Subcutaneous abdominal adipose tissue (tissue), 5 donors: ENCODE data around the gene USP49.

Experiments
- H3K27ac ChIP-seq: one replicate; pipeline ENCODE4 v1.7.0; 2013; ENCODE audit warnings: low read depth, mild to moderate bottlenecking, inconsistent platforms, low read length, moderate library complexity
- H3K27me3 ChIP-seq, 5 donors: one replicate each; pipeline ENCODE4 v1.7.0; 2013; ENCODE audit warnings: low read length in 5 of 5, inconsistent platforms in 1 of 5; ENCODE audit not compliant: control insufficient read depth in 5 of 5, insufficient read depth in 4 of 5
- H3K36me3 ChIP-seq, 5 donors: one replicate each; pipeline ENCODE4 v1.7.0; 2013; ENCODE audit warnings: low read length in 5 of 5; ENCODE audit not compliant: control insufficient read depth in 5 of 5, insufficient read depth in 5 of 5
- H3K4me1 ChIP-seq, 5 donors: one replicate each; pipeline ENCODE4 v1.7.0; 2013; ENCODE audit warnings: low read length in 5 of 5, mild to moderate bottlenecking in 3 of 5, moderate library complexity in 1 of 5; ENCODE audit not compliant: control insufficient read depth in 5 of 5, insufficient read depth in 5 of 5
- H3K4me3 ChIP-seq, 5 donors: one replicate each; pipeline ENCODE4 v1.7.0; 2013; ENCODE audit warnings: low read length in 5 of 5, low read depth in 1 of 5
- H3K9ac ChIP-seq, 5 donors: one replicate each; pipeline ENCODE4 v1.7.0; 2013; ENCODE audit warnings: low read length in 5 of 5, mild to moderate bottlenecking in 4 of 5, moderate library complexity in 3 of 5
- H3K9me3 ChIP-seq, 5 donors: one replicate each; pipeline ENCODE4 v1.7.0; 2013; ENCODE audit warnings: low read length in 5 of 5; ENCODE audit not compliant: control insufficient read depth in 5 of 5
- donor health status: healthy.
- donor health status: healthy.
- donor health status: healthy.
- donor health status: healthy.
- donor health status: healthy.

Gene USP49

DNA sequence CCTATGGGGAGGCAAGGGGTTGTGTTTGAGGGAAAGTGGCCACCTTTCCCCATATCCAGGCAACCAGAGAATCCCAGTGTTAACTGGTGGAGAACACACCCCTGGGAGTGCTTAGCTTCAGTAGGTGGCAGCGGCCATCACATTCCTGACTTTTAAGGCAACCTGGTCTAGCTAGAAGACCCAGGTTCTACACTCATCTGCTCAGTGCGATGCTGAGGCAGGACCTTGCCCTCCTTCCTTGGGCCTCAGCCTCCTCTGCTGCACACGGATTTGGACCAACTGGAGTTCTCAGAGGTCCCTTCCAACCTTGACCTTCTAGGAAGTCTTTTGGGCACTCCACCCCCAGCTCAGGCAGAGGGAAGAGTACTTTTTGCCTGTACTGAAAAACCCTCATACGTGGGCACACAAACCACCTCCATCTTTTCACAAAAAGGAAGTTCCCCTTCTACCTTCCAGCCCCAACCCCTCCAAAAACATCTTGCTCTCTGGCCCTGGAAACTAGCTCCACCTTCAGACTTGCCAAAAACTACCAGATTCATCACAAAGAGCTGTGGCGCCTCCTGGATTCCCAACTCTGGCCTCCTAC lies 43.5 kb upstream of the USP49 start:
- H3K27ac ChIP-seq = peak overlapping the region; percentile 35
- no peaks in the 10 kb centered on the region for H3K9me3 ChIP-seq
- peaks cover 17 to 77% (median 72%) of the 10 kb centered on the region in 5 donors for H3K4me1 ChIP-seq
- peak overlapping the region in 3 of 5 donors; percentile 1 to 13 (median 8) for H3K9ac ChIP-seq
- H3K4me3 ChIP-seq = peak overlapping the region in 2 of 5 donors; percentile 17 to 18
- peaks cover 2 to 37% (median 24%) of the 10 kb centered on the region in 5 donors for H3K36me3 ChIP-seq
- H3K27me3 ChIP-seq = no peaks in the 10 kb centered on the region

DNA sequence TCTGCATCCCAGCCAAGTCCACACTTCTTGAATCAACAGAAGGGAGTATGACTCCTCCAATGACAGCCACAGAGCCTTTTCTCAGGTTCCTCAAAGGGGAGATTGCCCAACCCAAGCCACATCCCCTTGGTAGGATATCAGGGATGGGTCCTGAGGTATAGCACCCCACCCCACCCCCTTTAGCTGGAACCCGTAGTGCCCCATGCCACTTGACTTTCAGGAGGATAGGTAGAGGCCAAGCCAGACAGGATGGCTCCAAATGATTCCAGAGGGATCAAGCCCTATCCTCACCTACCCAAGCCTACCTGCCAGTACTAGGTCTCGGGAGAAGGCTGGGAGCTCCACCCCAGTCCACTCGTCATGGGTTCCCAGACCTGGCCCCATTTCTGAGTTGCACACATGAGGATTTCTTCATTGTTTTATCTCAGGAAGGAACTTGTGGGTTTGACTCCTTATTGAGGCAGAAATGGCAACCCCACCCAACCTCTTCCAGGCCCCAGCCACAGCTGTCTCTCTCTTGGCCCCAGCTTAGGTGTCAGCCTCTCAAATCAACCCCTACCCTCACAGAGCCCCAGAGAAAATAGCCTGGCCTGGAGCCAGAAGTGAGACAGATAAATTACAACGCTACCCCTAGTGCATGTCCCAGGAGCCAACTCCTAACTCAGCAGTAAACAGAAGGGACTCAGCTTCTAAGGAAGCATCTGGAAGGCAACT lies 42.8 kb upstream of the USP49 start:
- Histone ChIP-seq H3K27me3 (no peaks in the 10 kb centered on the region), H3K4me1 (peaks cover 17 to 77% (median 72%) of the 10 kb centered on the region in 5 donors), H3K9me3 (no peaks in the 10 kb centered on the region), H3K4me3 (peak overlapping the region in 2 of 5 donors; percentile 17 to 18), H3K9ac (no peak overlapping the region), H3K27ac (peak overlapping the region; percentile 35), H3K36me3 (peaks cover 2 to 43% (median 25%) of the 10 kb centered on the region in 5 donors)

DNA sequence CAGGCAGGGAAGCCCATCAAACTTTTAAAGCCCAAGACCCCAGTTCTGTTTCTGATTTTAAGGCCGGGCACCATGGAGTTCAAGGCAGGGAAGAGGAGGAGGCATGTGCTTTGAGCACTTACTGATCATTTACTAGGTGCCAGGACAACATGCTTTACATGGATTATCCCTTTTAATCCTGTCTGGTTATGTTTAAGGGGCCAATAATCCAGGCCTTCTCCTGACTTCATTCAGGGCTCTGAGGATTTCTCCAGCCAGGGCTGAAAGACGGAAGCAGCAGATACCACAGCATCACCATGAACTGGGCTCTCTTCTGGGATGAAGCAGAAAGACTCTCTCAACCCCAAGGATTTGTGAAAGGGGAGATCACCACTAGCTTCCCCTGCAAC lies 42.3 kb upstream of the USP49 start:
- Histone ChIP-seq H3K9ac (peak overlapping the region in 1 of 5 donors; percentile 35), H3K4me1 (peaks cover 17 to 75% (median 70%) of the 10 kb centered on the region in 5 donors), H3K9me3 (no peaks in the 10 kb centered on the region), H3K27ac (no peak overlapping the region), H3K4me3 (no peak overlapping the region), H3K27me3 (no peaks in the 10 kb centered on the region), H3K36me3 (peaks cover 2 to 49% (median 31%) of the 10 kb centered on the region in 5 donors)

DNA sequence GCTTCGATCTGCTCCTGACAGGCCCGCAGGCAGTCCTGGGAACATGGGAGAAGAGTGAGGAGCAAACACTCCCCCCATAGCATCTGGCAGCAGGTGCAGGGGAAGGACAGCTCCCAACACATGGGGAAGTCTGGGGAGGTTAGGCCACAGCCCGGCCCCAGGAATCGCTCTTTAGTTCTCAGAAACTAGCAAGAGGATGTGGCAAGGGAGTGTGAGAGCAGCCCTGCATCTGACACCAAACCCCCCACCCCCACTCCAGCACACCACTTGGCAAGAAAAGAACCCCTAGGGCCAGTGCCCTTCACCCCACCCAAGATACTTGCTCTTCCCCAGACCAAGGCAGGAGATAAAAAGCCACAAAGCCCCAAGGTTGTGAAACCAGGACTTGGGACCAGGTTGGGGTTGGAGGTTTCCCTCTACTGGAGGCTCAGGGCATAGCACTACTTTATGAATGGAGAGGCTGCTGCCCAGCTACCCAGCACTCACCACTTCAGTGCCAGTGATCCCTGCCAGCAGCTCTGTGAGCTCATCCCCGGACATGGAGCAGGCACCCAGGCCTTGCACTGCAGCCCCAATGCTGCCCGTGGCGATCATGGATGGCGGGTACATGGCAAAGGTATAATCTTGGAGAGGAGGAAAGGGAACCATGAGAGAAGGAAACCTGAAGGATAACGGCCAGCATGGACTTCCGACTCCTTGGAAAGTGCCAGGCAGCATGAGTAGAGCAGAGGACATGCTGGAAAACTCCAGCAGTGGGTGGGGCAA lies 41.1 kb upstream of the USP49 start:
- Histone ChIP-seq H3K4me3 (no peak overlapping the region), H3K9me3 (no peaks in the 10 kb centered on the region), H3K9ac (peak overlapping the region in 1 of 5 donors; percentile 20), H3K27ac (peak overlapping the region; percentile 41), H3K4me1 (peaks cover 18 to 67% (median 64%) of the 10 kb centered on the region in 5 donors), H3K36me3 (peaks cover 7 to 61% (median 43%) of the 10 kb centered on the region in 5 donors), H3K27me3 (no peaks in the 10 kb centered on the region)

DNA sequence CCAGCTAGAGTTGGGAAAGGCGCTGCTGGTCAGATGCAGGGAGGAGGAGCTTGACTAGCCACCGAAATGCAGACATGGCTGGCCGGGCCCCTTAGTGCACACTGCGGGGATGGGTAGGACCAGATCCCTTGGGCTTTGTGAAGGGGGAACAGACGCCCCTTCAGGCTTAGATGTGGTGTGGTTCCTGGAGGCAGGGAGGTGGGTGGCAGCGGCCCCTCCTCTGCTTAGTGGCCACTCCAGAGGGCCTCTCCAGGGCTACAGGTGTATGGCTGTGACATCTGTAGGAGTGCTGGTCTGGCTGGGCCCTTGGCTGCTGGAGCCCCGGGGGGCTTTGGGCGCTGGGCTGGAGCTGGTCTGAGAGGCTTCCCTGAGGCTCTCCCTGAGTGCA lies 40.5 kb upstream of the USP49 start:
- H3K36me3 ChIP-seq = peaks cover 7 to 67% (median 49%) of the 10 kb centered on the region in 5 donors

DNA sequence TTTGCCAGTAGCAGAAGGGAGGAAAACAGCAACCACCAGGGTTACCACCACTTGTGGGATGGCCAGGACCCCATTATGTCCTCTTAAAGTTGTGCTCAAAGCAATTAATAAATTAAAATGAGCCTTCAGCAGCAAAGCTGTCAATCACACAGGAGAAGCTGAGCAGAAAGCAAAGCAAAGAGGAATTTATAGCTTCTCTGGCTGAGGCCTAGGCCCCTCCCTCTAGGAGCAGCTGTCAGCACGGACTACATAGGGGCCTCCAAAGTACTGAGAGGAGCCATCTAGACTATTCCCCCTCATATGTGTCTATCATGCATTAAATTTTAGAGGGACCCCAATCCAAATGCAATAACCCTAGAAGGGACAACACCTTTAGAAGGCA lies 40.0 kb upstream of the USP49 start:
- Histone ChIP-seq H3K4me1 (peaks cover 16 to 57% (median 55%) of the 10 kb centered on the region in 5 donors), H3K9me3 (no peaks in the 10 kb centered on the region), H3K36me3 (peaks cover 7 to 72% (median 53%) of the 10 kb centered on the region in 5 donors), H3K27ac (peak overlapping the region; percentile 5), H3K9ac (peak overlapping the region in 2 of 5 donors; percentile 17 to 29), H3K4me3 (no peak overlapping the region), H3K27me3 (no peaks in the 10 kb centered on the region)

More for the DNA sequence above, 40.5 kb upstream of the USP49 start:
- H3K4me1 ChIP-seq = peaks cover 18 to 62% (median 60%) of the 10 kb centered on the region in 5 donors
- H3K9ac ChIP-seq = no peak overlapping the region
- H3K9me3 ChIP-seq = no peaks in the 10 kb centered on the region
- H3K27me3 ChIP-seq = no peaks in the 10 kb centered on the region
- no peak overlapping the region for H3K4me3 ChIP-seq
- peak overlapping the region; percentile 5 for H3K27ac ChIP-seq

DNA sequence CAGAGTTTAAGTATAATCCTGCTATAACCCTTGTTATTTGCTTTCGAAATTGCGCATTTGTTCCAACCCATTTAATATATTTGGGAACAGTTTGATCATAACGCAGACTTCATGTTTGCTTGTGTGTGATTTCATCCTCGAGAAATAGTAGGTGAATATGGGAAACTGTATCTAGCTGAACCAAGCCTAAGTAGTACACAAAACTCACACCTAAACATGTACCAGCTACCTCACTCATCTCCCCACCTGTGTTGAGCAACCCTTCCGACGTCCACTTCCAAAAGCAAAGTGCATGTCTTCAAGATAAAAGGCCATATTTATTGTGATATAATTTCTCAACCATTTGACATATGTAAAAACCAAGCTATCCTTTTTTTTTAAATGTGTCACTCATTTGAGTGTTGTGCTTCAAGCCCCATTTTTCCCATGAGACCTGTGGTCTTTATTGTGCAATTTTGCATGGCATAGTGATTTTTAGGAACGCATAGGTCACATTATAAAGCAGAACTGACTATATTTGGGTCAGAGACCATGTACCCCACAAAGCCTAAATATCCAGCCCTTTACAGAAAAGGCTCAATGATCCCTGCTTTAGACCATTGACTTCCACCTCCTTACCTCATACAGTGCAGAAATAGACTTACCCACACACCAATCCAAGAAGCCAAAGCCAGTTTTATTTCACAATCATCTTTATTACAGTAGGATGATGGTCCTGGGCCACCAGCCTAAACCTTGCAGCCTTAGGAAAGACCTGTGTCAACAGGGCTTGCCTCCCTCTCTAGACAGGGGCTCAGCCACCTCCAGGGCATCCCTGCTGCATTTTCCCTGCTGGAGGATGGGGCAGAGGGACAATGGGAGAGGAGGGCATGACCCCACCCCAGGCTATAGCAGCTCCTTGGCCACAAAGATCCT lies 39.4 kb upstream of the USP49 start:
- Histone ChIP-seq H3K9ac (peak overlapping the region in 2 of 5 donors; percentile 17 to 29), H3K27me3 (no peaks in the 10 kb centered on the region), H3K4me1 (peaks cover 12 to 50% (median 49%) of the 10 kb centered on the region in 5 donors), H3K27ac (peak overlapping the region; percentile 5), H3K36me3 (peaks cover 8 to 78% (median 60%) of the 10 kb centered on the region in 5 donors), H3K4me3 (no peak overlapping the region), H3K9me3 (no peaks in the 10 kb centered on the region)

DNA sequence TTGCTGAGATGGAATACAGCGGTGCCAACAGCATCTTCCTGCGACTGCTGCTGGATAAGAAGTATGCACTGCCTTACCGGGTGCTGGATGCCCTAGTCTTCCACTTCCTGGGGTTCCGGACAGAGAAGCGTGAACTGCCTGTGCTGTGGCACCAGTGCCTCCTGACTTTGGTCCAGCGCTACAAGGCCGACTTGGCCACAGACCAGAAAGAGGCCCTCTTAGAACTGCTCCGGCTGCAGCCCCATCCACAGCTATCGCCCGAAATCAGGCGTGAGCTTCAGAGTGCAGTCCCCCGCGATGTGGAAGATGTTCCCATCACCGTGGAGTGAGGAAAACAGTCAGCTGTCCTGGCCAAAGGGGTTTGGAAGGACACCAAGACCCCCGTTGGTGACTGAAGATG lies 37.2 kb upstream of the USP49 start:
- H3K36me3 ChIP-seq = peaks cover 15 to 97% (median 81%) of the 10 kb centered on the region in 5 donors
- H3K27me3 ChIP-seq = no peaks in the 10 kb centered on the region
- H3K9me3 ChIP-seq = no peaks in the 10 kb centered on the region

DNA sequence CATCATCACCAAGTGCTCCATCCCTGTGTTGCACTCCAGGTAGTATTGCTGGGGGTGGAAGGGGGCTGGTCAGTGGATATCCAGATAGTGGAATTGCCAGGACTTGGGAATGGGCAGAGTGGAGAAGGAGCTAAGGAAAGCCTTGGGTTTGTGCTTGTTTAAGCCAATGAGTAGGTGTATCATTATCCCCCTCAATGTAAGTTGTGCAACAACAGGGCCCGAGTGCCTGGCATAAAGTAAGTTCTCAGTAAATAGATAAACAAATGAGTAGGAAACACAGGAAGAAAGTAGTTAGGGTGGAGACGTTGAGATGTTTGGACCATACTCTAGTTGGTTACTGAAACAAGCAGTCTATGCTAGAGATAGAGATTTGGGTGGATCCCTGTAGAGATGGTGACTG lies 36.6 kb upstream of the USP49 start:
- peaks cover 15 to 98% (median 86%) of the 10 kb centered on the region in 5 donors for H3K36me3 ChIP-seq
- no peak overlapping the region for H3K9ac ChIP-seq
- H3K4me1 ChIP-seq = peaks cover 6 to 25% (median 23%) of the 10 kb centered on the region in 5 donors
- H3K27ac ChIP-seq = no peak overlapping the region
- no peak overlapping the region for H3K4me3 ChIP-seq
- no peaks in the 10 kb centered on the region for H3K27me3 ChIP-seq
- H3K9me3 ChIP-seq = no peaks in the 10 kb centered on the region

More for the DNA sequence above, 37.2 kb upstream of the USP49 start:
- Histone ChIP-seq H3K9ac (no peak overlapping the region), H3K4me3 (no peak overlapping the region), H3K27ac (no peak overlapping the region), H3K4me1 (peaks cover 6 to 29% (median 27%) of the 10 kb centered on the region in 5 donors)
